ENCODE data around the gene JAML.

Gene JAML

GRCh38 chr11:118146554-118146953 is 78.3 kb downstream of the JAML start:
- no peak for DNase-seq (ENCODE audit: low read depth in 2 of 2)

- DNase-seq (ENCODE audit: low read depth in 2 of 2): peak; percentile 69 to 75
Observed at GRCh38 chr11:118145285-118146227, 79.3 kb downstream of the JAML start.

- DNase-seq (ENCODE audit: low read depth in 2 of 2): no peak
Observed at GRCh38 chr11:118144301-118145268, 80.2 kb downstream of the JAML start.

Measured in stimulated activated CD8-positive, alpha-beta memory T cell treated with anti-CD3 and anti-CD28 coated beads, Interleukin-2, amount 100 ng/mL, for 1 hour (primary cell).